Bronchial epithelial cell (primary cell): ENCODE results near the gene OSBP. TPM values are rescaled to one million over a fixed set of nuclear protein-coding genes. Genes with fewer than 3 reads are reported as not detected.
"Not testable (repeated sequence)": the region's sequence is repeated elsewhere in the genome, so short reads cannot be mapped to it uniquely, and the experiment has no call there.

Experiments used
- DNase-seq: peaks from one replicate; pipeline ENCODE4 v3.0.0-alpha.2; 2010; ENCODE audit warnings: low read depth
- FAIRE-seq: peaks from 2 replicates; lab custom pipeline; 2011; peaks lifted over from hg19 to GRCh38; lab: Jason Lieb, UNC
- H3K27me3 ChIP-seq: 2 replicates; pipeline ENCODE4 v1.5.1; 2011; ENCODE audit warnings: low read length; ENCODE audit not compliant: control insufficient read depth, insufficient read depth
- H3K36me3 ChIP-seq: 2 replicates; pipeline ENCODE4 v1.5.1; 2011; ENCODE audit warnings: low read length; ENCODE audit not compliant: control insufficient read depth, insufficient read depth
- H3K4me3 ChIP-seq: 2 replicates; pipeline ENCODE4 v1.5.1; 2011; ENCODE audit warnings: mild to moderate bottlenecking, low read depth, low read length, control low read depth
- total RNA-seq: library from RNA; depleted of rRNA; stranded (reverse); fragments of >200 nt; gene quantifications from 2 replicates; pipeline ENCODE4 v1.2.1, GENCODE V29; 2014
- TF ChIP-seq, protein P1 (sequence below): IDR thresholded peaks from 2 replicates; pipeline ENCODE4 v1.5.1; 2011; ENCODE audit warnings: mild to moderate bottlenecking, moderate library complexity, low read length, control low read depth, inconsistent platforms; ENCODE audit not compliant: insufficient read depth, severe bottlenecking

Gene OSBP
- total RNA-seq, 1 donor from 2014 or later = 32.1 TPM

DNA sequence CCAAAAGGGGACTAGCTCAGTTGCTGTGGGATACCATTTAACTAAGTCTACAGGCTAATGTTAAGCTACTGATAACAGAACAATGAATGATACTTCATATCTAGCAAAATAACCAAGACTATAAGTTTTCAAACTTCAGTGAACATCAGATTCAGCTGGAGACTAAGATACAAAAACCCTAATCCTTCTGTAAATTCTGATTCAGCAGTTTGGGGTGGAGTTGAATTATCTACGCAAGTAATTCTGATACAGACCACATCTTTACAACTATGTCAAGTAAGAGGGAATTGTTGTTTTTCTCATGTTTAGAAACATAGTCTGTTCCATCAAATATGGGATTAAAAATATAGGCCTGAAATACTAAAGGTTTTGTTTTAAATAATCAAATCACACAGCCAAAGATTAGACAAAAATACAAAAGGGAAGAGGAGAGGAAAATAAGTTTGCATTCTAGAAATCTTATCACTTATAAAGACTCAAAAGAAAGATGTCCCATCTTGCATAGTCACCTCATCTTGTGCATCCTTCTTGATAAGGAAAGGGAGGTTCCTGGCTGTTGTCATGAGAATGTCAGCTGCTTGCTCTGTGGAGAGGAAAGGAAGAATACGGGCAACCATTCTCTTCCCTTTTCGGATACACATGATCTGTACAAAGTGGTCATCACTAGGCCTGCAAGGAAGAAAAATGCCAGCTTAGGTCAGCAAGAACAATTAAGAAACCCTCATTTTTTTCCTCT is 31.8 kb upstream of the OSBP start:
- H3K36me3 ChIP-seq = peaks cover 19% of the 10 kb centered on the region
- DNase-seq (no peak), FAIRE-seq (no peak)
- H3K4me3 ChIP-seq = no peak overlapping the region
- no peaks in the 10 kb centered on the region for H3K27me3 ChIP-seq
- TF ChIP-seq, protein P1, sequence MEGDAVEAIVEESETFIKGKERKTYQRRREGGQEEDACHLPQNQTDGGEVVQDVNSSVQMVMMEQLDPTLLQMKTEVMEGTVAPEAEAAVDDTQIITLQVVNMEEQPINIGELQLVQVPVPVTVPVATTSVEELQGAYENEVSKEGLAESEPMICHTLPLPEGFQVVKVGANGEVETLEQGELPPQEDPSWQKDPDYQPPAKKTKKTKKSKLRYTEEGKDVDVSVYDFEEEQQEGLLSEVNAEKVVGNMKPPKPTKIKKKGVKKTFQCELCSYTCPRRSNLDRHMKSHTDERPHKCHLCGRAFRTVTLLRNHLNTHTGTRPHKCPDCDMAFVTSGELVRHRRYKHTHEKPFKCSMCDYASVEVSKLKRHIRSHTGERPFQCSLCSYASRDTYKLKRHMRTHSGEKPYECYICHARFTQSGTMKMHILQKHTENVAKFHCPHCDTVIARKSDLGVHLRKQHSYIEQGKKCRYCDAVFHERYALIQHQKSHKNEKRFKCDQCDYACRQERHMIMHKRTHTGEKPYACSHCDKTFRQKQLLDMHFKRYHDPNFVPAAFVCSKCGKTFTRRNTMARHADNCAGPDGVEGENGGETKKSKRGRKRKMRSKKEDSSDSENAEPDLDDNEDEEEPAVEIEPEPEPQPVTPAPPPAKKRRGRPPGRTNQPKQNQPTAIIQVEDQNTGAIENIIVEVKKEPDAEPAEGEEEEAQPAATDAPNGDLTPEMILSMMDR = no peak

DNA sequence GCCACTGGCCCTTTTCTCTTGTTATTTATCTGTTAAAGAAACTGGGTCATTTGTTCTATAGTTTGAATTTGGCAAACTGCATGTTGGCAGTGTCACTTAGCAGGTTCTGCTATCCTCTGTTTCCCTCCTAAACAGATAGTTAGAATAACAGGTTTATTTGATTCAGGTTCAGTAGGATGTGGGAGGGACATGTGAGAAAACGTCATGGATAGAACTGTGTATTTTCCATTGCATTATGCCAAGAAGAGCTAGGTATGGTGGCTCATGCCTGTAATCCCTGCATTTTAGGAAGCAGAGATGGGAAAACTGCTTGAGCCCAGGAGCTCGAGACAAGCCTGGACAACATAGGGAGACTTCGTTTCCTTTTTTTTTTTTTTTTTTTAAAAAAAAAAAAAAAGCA is 29.0 kb upstream of the OSBP start:
- TF ChIP-seq, protein P1 = no peak
- FAIRE-seq (no peak), DNase-seq (no peak)
- Histone ChIP-seq H3K36me3 (peaks cover 15% of the 10 kb centered on the region), H3K4me3 (no peak overlapping the region), H3K27me3 (no peaks in the 10 kb centered on the region)

DNA sequence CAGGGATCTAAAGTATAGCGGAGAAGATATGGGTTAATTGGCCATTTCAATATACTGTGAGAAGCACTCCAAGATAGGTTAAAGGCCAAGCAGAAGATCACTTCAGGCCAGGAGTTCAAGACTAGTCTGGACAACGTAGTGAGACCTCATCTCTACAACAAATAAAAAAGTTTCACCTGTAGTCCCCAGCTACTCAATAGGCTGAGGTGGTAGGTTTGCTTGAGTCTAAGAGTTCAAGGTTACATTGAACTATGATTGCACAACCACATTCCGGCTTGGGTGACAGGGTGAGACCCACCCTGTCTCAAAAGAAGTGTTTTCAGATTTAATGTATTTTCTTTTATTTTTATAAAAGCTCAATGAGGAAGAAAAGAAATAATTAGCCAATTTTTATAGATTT is 27.8 kb upstream of the OSBP start:
- no peak for DNase-seq
- TF ChIP-seq, protein P1 = no peak
- H3K36me3 ChIP-seq = peaks cover 20% of the 10 kb centered on the region
- H3K27me3 ChIP-seq = no peaks in the 10 kb centered on the region
- no peak overlapping the region for H3K4me3 ChIP-seq
- FAIRE-seq = no peak

DNA sequence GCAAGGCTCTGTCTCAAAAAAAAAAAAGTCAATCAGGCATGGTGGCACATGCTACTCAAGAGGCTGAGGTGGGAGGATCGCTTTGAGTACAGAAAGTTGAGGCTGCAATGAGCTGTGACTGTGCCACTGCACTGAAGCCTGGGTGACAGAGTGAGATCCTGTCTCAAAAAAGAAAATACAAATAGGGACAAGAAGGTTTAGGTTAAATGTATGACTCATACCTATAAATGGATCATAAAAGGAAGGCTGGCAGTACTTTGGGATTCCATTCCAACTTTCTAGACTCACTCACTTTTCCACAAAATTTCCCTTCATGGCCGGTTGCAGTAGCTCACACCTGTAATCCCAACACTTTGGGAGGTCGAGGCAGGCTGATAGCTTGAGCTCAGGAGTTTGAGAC is 25.6 kb upstream of the OSBP start:
- peaks cover 23% of the 10 kb centered on the region for H3K36me3 ChIP-seq
- no peak for FAIRE-seq
- H3K4me3 ChIP-seq = no peak overlapping the region
- DNase-seq = no peak
- TF ChIP-seq, protein P1 = no peak
- no peaks in the 10 kb centered on the region for H3K27me3 ChIP-seq

DNA sequence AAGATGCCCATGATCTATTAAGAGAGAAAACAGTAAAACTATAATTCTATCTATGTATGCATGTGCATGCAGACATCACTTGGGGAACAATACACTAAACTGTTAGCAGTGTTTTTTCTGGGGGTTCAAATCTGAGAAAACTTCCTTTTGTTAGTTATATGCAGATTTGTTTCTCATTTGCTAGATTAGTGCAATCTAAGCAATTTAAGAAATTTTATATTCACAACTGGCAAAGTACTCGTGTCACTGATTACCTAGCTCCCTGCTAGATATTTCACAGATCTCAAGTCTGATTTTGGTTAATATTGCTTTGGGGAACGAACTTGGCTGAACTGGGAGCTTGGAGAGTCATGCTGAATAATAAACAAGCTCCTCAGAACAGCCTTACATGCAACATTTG is 14.9 kb upstream of the OSBP start:
- FAIRE-seq (no peak), DNase-seq (no peak)
- H3K27me3 ChIP-seq = no peaks in the 10 kb centered on the region
- no peaks in the 10 kb centered on the region for H3K36me3 ChIP-seq
- H3K4me3 ChIP-seq = no peak overlapping the region
- TF ChIP-seq, protein P1 = no peak

DNA sequence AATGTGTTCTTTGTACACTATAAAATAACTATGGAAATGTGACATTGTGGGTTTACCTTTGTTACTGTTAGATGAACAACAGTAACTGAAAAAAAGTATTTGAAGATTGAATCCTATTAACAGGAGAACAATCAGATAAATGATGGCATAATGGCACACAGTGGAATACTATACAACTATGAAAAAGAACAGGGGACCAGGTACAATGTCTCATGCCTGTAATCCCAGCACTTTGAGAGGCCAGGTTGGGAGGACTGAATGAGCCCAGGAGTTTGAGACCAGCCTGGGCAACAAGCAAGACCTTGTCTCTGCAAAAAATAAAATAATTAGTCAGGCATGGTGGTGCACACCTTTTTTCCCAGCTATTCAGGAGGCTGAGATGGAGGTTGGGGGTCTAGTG is 14.4 kb upstream of the OSBP start:
- DNase-seq (no peak), FAIRE-seq (no peak)
- H3K36me3 ChIP-seq = no peaks in the 10 kb centered on the region
- no peaks in the 10 kb centered on the region for H3K27me3 ChIP-seq
- TF ChIP-seq, protein P1 = no peak
- H3K4me3 ChIP-seq = no peak overlapping the region

DNA sequence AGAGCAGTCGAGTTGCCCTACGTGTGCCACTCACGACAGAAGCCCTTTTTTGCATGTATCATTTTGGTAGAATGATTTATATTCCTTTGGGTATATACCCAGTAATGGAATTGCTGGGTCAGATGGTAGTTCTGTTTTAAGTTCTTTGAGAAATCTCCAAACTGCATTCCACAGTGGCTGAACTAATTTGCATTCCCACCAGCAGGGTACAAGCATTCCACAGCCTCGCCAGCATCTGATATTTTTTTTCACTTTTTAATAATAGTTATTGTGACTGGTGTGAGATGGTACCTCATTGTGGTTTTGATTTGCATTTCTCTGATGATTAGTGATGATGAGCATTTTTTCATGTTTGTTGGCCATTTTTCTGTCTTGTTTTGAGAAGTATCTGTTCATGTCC is 11.4 kb upstream of the OSBP start:
- not testable (repeated sequence) for DNase-seq, H3K4me3 ChIP-seq, H3K36me3 ChIP-seq, H3K27me3 ChIP-seq, FAIRE-seq
